Medulla oblongata (tissue), 1 donor: Measurements from ENCODE around the gene SCAMP5.
A peak's percentile ranks its signal among the peaks of the same experiment; 100 is the strongest.

ENCODE experiments used
- DNase-seq: peaks from one replicate; pipeline ENCODE4 v3.0.0-alpha.2; 2015; ENCODE audit errors: extremely low spot score

The SCAMP5 gene

GRCh38 chr15:75069301-75069925 is 74.0 kb downstream of the SCAMP5 start:
- DNase-seq, result peak; percentile 78

DNA sequence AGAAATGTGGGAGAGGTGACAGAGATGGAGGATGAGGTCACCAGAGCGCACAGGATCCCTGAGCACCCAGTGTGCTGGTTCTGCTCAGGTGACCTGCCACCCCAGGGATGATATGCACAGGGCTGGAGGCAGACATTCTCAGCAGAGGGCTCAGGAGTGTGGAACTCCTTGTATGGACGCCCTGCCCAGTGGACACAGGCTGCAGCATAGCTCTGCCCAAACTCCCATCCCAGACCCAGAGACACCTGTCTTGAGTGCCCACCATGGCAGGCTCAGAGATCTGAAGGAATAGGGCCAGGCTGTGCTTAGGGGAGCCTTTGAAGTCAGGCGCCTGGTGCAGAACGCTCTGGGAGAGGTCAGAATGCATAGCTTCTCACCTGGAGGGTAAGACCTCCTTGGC is 75.3 kb downstream of the SCAMP5 start:
- DNase-seq, result no peak
